Nephron (organoid): Measurements from ENCODE around the gene SSU72.

ENCODE experiments used
- H3K27ac Mint-ChIP-seq, 3 experiments: 2 replicates each; pipeline ENCODE4 v1.8.0; 2020; ENCODE audit warnings: mixed read lengths in 3 of 3, mild to moderate bottlenecking in 2 of 3, moderate library complexity in 1 of 3
- H3K27me3 Mint-ChIP-seq: 2 replicates; pipeline ENCODE4 v1.8.0; 2021; ENCODE audit warnings: low read depth, mild to moderate bottlenecking, moderate library complexity, mixed read lengths
- H3K36me3 Mint-ChIP-seq: 2 replicates; pipeline ENCODE4 v1.8.0; 2020; ENCODE audit warnings: low read depth, mixed read lengths
- H3K4me1 Mint-ChIP-seq: 2 replicates; pipeline ENCODE4 v1.8.0; 2020; ENCODE audit warnings: mixed read lengths
- H3K4me3 Mint-ChIP-seq, 3 experiments: 2 replicates each; pipeline ENCODE4 v1.8.0; 2020; ENCODE audit warnings: mild to moderate bottlenecking in 3 of 3, mixed read lengths in 3 of 3, moderate library complexity in 2 of 3
- H3K9me3 Mint-ChIP-seq: 2 replicates; pipeline ENCODE4 v1.8.0; 2020; ENCODE audit warnings: mixed read lengths
- TF ChIP-seq, protein P1 (sequence below), 3 experiments: fragments of 200-600 bp; sonication (generic); IDR thresholded peaks; one replicate each; pipeline ENCODE4 v1.5.0; 2021; ENCODE audit warnings: antibody characterized with exemption in 3 of 3; ENCODE audit not compliant: unreplicated experiment in 3 of 3

The SSU72 gene

GRCh38 chr1:1621173-1622009, 46.7 kb upstream of the SSU72 start:
- Mint-ChIP-seq H3K4me3 (no peak overlapping the region), H3K27ac (no peak overlapping the region), H3K36me3 (no peaks in the 10 kb centered on the region), H3K9me3 (no peaks in the 10 kb centered on the region), H3K27me3 (no peaks in the 10 kb centered on the region), H3K4me1 (peaks cover 7% of the 10 kb centered on the region)
- TF ChIP-seq, protein P1, sequence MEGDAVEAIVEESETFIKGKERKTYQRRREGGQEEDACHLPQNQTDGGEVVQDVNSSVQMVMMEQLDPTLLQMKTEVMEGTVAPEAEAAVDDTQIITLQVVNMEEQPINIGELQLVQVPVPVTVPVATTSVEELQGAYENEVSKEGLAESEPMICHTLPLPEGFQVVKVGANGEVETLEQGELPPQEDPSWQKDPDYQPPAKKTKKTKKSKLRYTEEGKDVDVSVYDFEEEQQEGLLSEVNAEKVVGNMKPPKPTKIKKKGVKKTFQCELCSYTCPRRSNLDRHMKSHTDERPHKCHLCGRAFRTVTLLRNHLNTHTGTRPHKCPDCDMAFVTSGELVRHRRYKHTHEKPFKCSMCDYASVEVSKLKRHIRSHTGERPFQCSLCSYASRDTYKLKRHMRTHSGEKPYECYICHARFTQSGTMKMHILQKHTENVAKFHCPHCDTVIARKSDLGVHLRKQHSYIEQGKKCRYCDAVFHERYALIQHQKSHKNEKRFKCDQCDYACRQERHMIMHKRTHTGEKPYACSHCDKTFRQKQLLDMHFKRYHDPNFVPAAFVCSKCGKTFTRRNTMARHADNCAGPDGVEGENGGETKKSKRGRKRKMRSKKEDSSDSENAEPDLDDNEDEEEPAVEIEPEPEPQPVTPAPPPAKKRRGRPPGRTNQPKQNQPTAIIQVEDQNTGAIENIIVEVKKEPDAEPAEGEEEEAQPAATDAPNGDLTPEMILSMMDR (IDR thresholded peaks at IDR 0.05; ENCODE audit: unreplicated experiment in 3 of 3): no peak

GRCh38 chr1:1620433-1621139, 45.9 kb upstream of the SSU72 start:
- Mint-ChIP-seq H3K36me3 (no peaks in the 10 kb centered on the region), H3K27ac (no peak overlapping the region), H3K4me1 (peaks cover 7% of the 10 kb centered on the region), H3K4me3 (no peak overlapping the region), H3K27me3 (no peaks in the 10 kb centered on the region), H3K9me3 (no peaks in the 10 kb centered on the region)
- TF ChIP-seq, protein P1 (IDR thresholded peaks at IDR 0.05; ENCODE audit: unreplicated experiment in 3 of 3): no peak

GRCh38 chr1:1619917-1620361, 45.3 kb upstream of the SSU72 start:
- H3K4me1 Mint-ChIP-seq: peaks cover 7% of the 10 kb centered on the region
- H3K27me3 Mint-ChIP-seq: no peaks in the 10 kb centered on the region

DNA sequence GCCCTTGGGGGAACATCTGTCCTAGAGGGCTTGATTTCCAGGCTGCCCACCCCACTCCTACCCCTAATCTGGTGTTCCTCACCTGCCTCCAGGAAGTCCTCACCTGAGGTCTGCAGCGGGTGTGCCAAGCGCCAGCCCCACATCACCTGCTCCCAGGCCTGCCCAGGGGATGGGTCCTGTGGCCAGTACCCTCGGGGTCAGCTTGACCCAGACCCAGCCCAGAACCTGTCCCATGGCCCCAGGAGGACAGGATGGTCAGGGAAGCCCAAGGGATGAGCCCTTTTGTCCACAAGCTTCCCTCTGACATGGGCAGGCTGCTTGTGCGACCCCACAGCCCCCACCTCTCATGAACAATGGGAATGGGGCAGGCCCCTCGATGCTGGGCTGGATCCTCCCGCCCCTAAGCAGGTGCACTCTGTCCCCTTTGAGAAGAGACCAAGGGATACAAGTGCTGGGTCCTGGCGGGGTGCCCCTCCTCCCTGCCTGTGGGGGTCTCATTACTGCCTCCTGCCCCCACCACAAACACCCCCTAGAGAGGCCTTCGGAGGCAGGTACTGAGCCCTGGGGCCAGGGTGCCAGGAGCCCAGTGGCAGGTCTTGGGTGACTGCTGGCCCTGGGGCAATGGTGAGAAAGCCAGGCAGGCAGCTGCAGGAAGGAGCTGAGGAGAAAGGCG, 43.9 kb upstream of the SSU72 start:
- TF ChIP-seq, protein P1 (IDR thresholded peaks at IDR 0.05; ENCODE audit: unreplicated experiment in 3 of 3): no peak
- no peaks in the 10 kb centered on the region for H3K27me3 Mint-ChIP-seq
- peaks cover 19% of the 10 kb centered on the region for H3K4me1 Mint-ChIP-seq
- H3K4me3 Mint-ChIP-seq: no peak overlapping the region
- H3K9me3 Mint-ChIP-seq: no peaks in the 10 kb centered on the region
- H3K36me3 Mint-ChIP-seq: no peaks in the 10 kb centered on the region
- H3K27ac Mint-ChIP-seq: no peak overlapping the region

More at GRCh38 chr1:1619917-1620361, 45.3 kb upstream of the SSU72 start:
- no peak overlapping the region for H3K27ac Mint-ChIP-seq
- H3K9me3 Mint-ChIP-seq: no peaks in the 10 kb centered on the region
- TF ChIP-seq, protein P1 (IDR thresholded peaks at IDR 0.05; ENCODE audit: unreplicated experiment in 3 of 3): no peak
- H3K4me3 Mint-ChIP-seq: no peak overlapping the region
- H3K36me3 Mint-ChIP-seq: no peaks in the 10 kb centered on the region

DNA sequence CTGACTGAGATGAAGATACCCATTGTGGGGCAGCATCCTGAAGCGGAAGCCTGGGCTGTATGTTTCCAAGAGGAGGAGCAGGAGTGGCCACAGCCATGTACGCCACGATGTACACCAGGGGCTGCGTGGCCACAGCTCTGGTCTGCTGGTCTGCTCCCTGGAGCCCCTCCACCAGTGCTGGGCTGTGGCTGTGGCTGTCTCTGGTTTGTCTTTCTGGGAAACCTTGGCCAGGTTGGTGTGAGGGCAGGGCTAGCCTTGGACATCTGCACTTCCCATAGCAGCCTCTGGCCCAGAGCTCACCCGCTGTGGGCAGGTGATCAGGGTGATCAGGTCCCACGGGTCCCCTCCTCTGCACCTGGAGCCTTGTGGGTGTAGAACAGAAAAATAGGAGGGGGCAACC, 43.3 kb upstream of the SSU72 start:
- Mint-ChIP-seq H3K9me3 (no peaks in the 10 kb centered on the region), H3K27me3 (no peaks in the 10 kb centered on the region), H3K4me3 (peak overlapping the region; percentile 84 to 90 (median 89)), H3K36me3 (no peaks in the 10 kb centered on the region), H3K27ac (peak overlapping the region in 1 of 3 experiments; percentile 29), H3K4me1 (peaks cover 20% of the 10 kb centered on the region)
- TF ChIP-seq, protein P1 (IDR thresholded peaks at IDR 0.05; ENCODE audit: unreplicated experiment in 3 of 3): no peak
